Umbilical cord (tissue), 2 donors: ENCODE data around the gene PCYT1B. TPM values are rescaled to one million over a fixed set of nuclear protein-coding genes. Genes with fewer than 3 reads are reported as not detected.
"Not testable (repeated sequence)": the region's sequence is repeated elsewhere in the genome, so short reads cannot be mapped to it uniquely, and the experiment has no call there.

Experiments used
- DNase-seq: peaks from one replicate; pipeline ENCODE4 v3.0.0-alpha.2; 2015; ENCODE audit warnings: low spot score
- total RNA-seq: library from RNA; depleted of rRNA; stranded (reverse); fragments of >200 nt; gene quantifications from one replicate; pipeline ENCODE4 v1.2.3, GENCODE V29; 2014; ENCODE audit warnings: low replicate concordance; ENCODE audit not compliant: insufficient read depth

PCYT1B gene
- total RNA-seq, 1 donor from 2014 or later, result 5.1 TPM

GRCh38 chrX:24646006-24646405, 1.1 kb downstream of the PCYT1B start:
- DNase-seq, result no peak

- no peak for DNase-seq
Measured at GRCh38 chrX:24643116-24643515, 4.0 kb downstream of the PCYT1B start.

- no peak for DNase-seq
Measured at GRCh38 chrX:24629701-24630100, 17.4 kb downstream of the PCYT1B start.

GRCh38 chrX:24619647-24620046, 27.5 kb downstream of the PCYT1B start:
- DNase-seq, result peak; percentile 40

GRCh38 chrX:24610516-24610915, 36.6 kb downstream of the PCYT1B start:
- no peak for DNase-seq

- peak; percentile 22 for DNase-seq
Measured at GRCh38 chrX:24607616-24608015, 39.5 kb downstream of the PCYT1B start.

- not testable (repeated sequence) for DNase-seq
Measured at GRCh38 chrX:24605941-24606340, 41.2 kb downstream of the PCYT1B start.

GRCh38 chrX:24603191-24603590, 44.0 kb downstream of the PCYT1B start:
- DNase-seq, result no peak

- no peak for DNase-seq
Measured at GRCh38 chrX:24601858-24602257, 45.3 kb downstream of the PCYT1B start.

- no peak for DNase-seq
Measured at GRCh38 chrX:24594501-24594900, 52.6 kb downstream of the PCYT1B start.

- no peak for DNase-seq
Measured at GRCh38 chrX:24590111-24590510, 57.0 kb downstream of the PCYT1B start.

GRCh38 chrX:24577091-24577490, 70.1 kb downstream of the PCYT1B start:
- no peak for DNase-seq

- DNase-seq, result no peak
Measured at GRCh38 chrX:24575496-24575895, 71.7 kb downstream of the PCYT1B start.

GRCh38 chrX:24574743-24575142, 72.4 kb downstream of the PCYT1B start:
- DNase-seq, result no peak

- DNase-seq, result no peak
Measured at GRCh38 chrX:24567169-24567568, 80.0 kb downstream of the PCYT1B start.

GRCh38 chrX:24566240-24566639, 80.9 kb downstream of the PCYT1B start:
- peak; percentile 42 for DNase-seq

GRCh38 chrX:24563291-24564010, 83.7 kb downstream of the PCYT1B start:
- no peak for DNase-seq

GRCh38 chrX:24561121-24561520, 86.0 kb downstream of the PCYT1B start:
- DNase-seq, result no peak

GRCh38 chrX:24553011-24553410, 94.1 kb downstream of the PCYT1B start:
- DNase-seq, result peak; percentile 47

GRCh38 chrX:24550166-24550565, 97.0 kb downstream of the PCYT1B start:
- DNase-seq, result no peak

GRCh38 chrX:24547961-24548360, 99.2 kb downstream of the PCYT1B start:
- no peak for DNase-seq

GRCh38 chrX:24542756-24543155, 104.4 kb downstream of the PCYT1B start:
- peak; percentile 11 for DNase-seq

GRCh38 chrX:24536551-24536950, 110.6 kb downstream of the PCYT1B start:
- no peak for DNase-seq

- DNase-seq, result no peak
Measured at GRCh38 chrX:24528605-24529004, 118.5 kb downstream of the PCYT1B start.
